CD4-positive, alpha-beta T cell treated with Interleukin-12 subunit alpha and Interleukin-12 subunit beta, for 1 hour (primary cell): ENCODE measurements around the gene P3H3.
"Not testable (repeated sequence)": the region's sequence is repeated elsewhere in the genome, so short reads cannot be mapped to it uniquely, and the experiment has no call there.

ENCODE experiments used
- DNase-seq: peaks from one replicate; pipeline ENCODE4 v3.0.0-alpha.2; 2020

Gene P3H3

DNA sequence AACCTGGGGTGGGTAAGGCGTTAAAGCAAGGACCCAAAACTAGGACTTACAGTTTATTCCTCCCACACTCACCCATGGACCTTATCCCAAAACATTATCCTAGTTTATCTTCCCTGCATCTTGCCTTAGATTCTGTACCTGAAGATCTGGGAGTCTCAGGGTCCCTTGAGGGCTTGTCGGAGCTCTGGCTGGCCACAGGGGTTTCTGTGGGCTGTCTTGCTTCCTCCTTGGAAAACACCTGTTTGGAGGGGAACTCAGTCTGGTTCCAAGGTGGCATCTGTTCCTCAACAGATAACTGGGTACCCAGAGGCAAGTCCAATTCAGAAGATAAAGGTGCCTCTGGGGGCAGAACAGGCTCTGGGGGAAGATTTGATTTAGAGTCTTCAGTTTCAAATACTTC lies 21.2 kb downstream of the P3H3 start:
- no peak for DNase-seq

DNA sequence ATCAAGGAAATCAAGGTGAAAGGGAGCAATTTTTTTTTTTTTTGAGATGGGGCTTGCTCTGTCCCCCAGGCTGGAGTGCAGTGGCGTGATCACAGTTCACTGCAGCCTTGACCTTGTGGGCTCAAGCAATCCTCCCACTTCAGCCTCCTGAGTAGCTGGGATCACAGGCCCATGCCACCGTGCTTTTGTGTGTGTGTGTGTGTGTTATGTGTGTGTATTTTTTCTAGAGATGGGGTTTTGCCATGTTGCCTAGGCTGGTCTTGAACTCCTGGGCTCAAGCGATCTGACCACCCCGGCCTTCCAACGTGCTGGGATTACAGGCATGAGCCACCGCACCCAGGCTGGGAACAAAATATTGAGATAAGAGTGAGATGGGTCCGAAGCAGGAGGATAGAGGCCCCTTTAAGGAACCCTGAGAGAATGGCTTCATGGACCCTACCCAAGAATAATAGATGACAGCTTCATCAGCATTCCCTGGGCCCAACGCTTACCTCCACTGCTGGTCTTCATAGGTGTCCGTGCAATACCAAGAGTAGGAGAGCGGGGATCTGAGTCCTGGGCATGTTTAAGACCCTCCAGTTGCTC lies 21.9 kb downstream of the P3H3 start:
- DNase-seq: no peak

DNA sequence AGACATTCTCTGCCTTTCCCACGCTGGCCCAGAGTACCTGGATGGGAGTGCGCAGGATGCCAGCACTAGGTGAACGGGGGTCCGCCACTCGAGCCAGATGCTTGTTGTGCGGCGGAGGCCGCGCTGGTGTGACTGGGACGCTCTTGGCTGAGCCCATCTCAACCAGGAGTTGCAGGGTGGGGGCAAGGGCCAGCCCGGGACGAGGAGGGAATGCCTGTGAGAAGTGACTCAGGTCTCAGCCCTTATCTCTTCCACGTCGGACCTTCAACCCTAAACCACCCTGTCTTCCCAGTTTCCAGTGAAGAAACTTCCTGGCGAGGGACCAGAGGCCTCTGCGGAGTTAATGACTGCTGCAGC lies 22.6 kb downstream of the P3H3 start:
- no peak for DNase-seq

DNA sequence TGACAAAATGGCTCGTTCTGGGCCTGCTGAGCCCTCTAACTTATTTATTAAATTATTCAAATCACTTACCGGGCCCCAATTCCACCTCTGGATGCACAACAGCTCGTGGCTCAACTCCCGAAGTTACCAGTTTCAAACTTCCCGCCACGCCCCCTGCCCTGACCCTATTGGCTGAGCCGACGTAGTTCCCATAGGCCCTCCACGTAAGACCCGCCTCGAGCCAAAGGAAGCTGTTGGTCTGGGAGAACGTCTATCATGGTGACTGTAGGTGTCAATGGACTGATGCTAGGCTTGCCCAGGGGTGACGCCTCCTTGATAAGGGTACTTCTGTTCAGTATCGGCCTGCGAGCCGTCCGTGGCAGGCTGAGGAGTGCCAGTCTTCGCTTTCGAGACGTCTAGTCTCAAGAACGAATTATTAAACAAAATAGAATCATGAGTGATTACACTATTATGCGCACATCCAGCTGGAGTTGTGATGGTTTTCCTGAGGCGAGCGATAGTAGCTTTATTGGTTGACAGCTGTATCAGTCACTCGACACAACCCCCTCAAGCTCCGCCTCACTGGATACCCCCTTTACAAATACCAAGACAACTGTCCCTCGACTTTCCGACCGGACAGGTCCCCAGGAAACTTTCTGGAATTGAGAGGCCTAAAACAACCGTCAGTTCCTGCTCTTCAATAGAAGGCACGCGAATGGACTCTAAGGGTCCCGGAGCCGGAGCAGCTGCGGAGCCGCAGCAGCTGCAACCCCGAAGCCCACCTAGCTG lies 23.1 kb downstream of the P3H3 start, which contains the start of gene CDCA3:
CDCA3 (minus strand) TSS at position 134 of the 768 bp plus-strand sequence. CDS start 334 bp downstream, outside the sequence.
- peak; percentile 95 for DNase-seq

DNA sequence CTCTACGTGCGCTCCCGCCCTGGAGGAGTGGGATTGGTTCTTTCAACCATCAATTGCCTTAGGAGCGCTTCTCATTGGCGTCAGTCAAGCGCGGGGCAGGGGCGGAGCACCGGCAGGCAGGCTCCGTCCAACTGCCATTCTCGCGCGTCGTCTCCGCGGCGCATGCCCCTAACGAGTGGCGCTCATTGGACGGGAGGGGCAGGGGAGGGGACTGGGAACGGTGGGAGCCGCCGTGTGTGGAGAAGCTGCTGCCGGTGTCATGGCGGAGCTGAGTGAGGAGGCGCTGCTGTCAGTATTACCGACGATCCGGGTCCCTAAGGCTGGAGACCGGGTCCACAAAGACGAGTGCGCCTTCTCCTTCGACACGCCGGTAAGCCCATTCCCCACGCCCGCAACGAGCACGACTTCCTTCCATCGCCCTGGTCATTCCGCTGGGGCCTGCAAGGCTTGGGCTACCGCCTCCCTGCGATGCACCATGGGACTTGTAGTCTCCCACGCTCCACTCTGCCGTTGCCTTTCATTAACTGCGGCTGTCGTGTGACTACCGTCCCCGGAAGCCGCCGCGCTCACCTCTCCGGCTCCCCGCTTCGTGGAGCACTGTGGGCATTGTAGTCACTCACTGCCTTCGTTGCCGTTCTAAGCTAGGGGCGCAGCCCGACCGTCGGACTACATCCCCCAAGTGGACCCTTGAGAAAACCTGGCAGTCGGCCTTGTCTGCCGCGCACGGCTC lies 23.9 kb downstream of the P3H3 start, which contains the start of gene USP5:
USP5 (plus strand) TSS at position 230 of the 730 bp plus-strand sequence; CDS start at position 260, 30 bp downstream.
- peak; percentile 99 for DNase-seq

DNA sequence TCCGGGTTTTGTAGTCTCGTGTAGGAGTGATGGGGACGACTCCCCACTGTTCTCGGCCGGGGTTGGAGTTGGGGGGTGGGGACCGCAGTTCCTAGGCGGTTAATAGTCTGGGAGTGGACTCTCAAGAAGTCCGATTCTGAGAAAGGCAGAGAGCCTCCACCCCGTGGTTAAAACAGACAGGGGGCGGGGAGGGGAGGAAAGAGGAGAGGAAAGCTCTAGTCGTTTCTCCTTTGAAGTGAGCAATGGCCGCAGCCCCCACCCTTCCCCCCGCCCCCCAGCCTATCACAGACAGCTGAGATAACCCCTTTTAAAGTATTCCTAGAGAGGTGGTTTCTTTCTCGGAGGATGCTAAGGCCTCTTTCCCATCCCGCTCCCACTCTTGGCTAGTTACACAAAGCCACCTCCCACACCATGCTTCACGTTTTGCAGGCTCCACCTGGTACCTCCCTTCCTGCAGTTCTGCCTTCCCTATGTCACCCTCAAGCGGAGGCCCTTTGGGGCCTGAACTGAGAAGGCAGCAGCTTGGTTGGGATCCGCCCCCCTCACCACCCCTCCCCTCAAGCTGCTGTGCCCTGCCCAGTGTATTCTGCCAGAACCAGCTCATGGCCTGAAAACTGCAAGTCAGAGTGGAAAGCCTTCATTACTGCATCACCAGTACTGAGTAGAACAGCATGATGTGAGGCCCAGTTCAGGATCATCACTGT lies 24.6 kb downstream of the P3H3 start:
- DNase-seq: peak; percentile 67

DNA sequence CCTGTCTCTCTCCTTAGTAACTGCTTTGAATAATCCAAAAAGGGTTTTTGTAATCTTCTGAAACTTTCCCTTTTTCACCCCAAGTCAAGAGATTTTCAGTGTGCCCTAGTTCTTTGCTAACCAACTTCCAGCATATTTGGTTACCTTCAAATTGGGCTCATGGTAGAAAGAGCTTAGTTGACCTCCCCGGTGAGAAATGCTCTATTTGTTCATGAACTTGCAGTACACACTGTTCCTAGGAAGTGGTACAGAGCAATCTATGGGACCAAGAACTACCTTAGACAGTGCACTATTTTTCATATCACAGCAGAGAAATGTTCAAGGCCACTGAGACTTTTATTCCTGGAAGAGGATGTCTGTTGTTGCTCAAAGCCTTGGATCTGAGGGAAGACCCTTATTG lies 25.4 kb downstream of the P3H3 start:
- no peak for DNase-seq

DNA sequence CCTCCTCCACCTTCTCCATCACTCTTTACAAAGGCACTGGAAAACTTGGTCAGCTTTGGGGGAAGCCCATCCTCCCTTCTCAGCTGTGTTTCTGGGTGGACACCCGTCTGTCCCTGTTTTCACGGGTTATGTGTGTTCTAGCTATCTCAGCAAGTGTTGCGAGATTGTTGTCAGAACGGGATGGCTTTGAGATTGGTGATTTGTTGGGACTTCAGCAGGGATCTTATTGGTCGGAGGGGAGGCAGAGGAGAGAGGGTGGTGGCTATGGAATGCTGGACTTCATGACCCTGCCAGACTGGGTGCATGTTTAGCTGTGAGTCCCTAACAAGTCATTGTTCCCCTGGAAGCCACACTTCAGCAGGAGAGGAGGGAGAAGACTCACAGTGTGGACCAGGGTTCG lies 25.8 kb downstream of the P3H3 start:
- no peak for DNase-seq

DNA sequence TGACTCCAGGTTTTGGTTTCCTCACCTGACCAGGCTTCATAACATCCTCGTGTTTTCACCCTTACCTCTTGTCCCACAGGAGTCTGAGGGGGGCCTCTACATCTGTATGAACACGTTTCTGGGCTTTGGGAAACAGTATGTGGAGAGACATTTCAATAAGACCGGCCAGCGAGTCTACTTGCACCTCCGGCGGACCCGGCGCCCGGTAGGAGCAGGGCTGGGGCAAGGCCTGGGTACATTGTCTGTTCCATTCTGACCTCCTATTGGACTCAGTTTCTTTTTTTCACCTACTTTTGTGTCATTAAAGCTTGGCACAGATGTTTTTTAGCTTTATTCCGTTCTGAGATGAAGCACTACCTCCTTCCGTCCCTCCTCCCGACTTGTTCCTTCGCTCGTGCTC lies 27.1 kb downstream of the P3H3 start:
- no peak for DNase-seq

DNA sequence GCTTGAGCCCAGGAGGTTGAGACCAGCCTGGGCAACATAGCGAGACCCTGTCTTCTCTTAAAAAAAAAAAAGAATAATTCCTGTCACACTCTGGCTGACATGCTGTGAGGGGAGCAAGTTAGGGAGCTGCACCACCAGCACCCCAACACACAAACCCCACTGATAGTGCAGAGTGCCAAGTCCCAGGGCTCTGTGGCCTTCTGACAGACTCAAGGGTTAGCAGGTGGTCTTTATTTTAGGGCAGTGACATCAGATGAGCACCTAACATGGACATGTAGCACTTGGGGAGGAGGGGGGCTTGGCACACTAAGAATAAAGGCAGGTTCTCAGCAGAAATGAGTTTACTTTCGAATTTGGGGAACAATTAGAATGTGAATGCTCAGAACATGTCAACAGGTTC lies 30.6 kb downstream of the P3H3 start:
- DNase-seq: no peak

DNA sequence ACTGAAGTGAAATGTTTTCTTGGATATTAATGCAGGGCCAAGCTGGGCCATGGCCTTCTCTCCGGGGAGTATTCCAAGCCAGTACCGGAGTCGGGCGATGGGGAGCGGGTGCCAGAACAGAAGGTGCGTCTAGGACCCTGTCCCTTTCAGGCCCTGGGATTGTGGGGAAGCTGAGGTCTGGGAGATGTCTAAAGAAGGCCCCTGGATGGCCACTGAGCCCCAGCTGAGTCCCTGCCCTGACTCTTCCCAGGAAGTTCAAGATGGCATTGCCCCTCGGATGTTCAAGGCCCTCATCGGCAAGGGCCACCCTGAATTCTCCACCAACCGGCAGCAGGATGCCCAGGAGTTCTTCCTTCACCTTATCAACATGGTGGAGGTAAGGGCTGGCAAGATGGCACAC lies 31.9 kb downstream of the P3H3 start:
- DNase-seq: no peak

DNA sequence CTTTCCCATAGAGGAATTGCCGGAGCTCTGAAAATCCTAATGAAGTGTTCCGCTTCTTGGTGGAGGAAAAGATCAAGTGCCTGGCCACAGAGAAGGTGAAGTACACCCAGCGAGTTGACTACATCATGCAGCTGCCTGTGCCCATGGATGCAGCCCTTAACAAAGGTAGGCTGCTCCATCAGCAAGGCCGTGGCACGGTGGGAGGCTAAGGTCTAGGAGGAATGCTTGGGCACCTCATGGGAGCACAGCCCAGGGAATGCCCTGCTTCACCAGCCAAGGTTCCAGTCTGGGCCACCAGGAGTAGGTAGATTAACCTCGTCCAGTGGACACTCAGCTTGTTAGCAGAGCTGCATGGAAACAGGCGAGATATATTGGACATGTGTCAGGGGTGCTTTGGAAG lies 32.7 kb downstream of the P3H3 start:
- no peak for DNase-seq

DNA sequence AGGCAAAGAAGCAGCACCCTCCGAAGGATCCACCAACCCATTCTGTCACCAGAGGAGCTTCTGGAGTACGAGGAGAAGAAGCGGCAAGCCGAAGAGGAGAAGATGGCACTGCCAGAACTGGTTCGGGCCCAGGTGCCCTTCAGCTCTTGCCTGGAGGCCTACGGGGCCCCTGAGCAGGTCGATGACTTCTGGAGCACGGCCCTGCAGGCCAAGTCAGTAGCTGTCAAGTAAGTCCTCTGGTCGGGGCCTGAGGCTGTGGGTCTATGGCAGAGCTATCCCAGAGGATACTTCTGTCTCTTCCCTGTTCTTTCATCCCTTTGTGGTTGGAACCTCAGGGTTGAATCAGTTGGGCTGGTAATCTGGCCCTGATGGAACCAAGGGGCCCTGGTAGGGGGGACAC lies 33.2 kb downstream of the P3H3 start:
- DNase-seq: no peak

DNA sequence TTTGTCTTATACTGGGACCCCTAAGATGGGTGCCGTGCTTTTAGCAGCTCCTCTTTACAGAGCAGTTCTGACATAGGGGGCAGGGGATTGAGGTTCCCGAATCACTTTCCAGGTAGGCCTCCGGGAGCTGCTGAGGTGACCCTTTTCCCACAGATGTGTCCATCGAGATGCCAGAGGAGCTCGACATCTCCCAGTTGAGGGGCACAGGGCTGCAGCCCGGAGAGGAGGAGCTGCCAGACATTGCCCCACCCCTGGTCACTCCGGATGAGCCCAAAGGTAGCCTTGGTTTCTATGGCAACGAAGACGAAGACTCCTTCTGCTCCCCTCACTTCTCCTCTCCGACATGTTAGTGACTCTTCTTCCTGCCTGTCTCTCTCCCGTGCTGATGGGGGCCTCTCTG lies 34.8 kb downstream of the P3H3 start:
- no peak for DNase-seq

DNA sequence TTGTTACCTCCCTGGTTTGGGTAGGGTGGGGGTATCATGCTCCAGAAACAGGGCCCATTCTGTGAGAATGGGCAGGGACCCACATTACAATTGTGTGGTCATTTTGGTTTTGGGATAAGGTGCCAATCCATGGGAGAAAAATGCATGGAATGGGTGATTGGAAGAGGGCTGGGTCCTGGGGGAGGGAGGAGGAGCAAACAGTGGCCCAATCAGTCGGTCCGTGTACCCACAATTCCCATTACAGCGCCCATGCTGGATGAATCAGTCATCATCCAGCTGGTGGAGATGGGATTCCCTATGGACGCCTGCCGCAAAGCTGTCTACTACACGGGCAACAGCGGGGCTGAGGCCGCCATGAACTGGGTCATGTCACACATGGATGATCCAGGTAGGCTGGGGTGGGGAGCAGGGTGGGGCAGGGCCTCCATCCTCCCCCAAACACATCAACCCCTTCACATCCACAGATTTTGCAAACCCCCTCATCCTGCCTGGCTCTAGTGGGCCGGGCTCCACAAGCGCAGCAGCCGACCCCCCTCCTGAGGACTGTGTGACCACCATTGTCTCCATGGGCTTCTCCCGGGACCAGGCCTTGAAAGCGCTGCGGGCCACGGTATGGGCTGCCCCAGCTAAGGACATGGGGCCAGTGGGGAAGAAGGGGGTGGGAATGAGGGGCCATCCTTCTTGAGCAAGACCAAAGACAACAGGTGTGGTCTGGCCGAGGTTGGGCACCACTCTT lies 35.5 kb downstream of the P3H3 start:
- DNase-seq: no peak

DNA sequence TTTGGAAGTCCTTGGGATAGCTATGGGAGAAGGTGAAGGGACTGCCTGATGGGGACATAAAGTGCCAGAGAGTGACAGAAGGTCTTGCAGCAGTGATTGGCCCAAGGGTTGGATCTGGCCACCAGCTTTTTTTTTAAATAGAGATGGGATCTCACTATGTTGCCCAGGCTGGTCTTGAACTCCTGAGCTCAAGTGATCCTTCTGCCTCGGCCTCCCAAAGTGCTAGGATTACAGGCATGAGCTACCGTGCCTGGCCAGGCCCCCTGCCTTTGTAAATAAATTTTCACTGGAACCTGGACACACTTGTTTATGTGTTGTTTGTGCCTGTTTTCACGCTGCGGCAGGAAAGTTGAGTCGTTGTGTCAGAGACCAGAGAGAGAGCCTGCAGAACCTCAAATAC lies 37.1 kb downstream of the P3H3 start:
- not testable (repeated sequence) for DNase-seq

DNA sequence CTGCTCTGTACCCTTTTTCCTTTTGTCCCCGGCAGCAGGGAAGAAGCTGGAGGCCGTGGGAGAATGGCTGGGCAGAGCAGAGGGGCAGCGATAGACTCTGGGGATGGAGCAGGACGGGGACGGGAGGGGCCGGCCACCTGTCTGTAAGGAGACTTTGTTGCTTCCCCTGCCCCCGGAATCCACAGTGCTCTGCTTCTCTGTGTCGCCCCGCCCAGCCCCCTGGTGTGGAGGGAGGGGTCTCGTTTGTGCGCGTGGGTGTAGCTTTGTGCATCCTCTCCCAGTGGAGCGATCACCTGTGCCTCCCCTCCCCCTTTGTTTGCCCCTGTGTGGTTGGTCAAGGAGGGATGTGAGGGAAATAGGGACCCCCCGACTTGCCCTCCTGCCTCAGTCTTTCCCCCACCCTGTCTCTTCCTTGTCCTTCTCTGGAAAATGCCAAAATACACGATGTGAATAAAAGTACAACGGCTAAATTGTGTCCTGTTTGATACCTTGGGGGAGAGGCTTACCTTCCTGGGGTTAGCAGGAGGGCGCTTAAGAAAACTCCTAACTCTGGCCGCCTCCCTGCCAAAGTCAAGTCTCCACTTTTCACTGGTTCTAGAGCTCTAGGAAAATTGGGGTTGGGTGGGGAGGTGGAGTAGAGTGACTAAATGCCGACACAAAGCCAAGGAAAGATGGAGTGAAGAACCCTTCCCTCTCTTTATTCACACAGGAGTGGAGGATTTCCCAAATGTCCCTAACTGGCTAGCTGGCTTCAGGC lies 38.1 kb downstream of the P3H3 start:
- no peak for DNase-seq

DNA sequence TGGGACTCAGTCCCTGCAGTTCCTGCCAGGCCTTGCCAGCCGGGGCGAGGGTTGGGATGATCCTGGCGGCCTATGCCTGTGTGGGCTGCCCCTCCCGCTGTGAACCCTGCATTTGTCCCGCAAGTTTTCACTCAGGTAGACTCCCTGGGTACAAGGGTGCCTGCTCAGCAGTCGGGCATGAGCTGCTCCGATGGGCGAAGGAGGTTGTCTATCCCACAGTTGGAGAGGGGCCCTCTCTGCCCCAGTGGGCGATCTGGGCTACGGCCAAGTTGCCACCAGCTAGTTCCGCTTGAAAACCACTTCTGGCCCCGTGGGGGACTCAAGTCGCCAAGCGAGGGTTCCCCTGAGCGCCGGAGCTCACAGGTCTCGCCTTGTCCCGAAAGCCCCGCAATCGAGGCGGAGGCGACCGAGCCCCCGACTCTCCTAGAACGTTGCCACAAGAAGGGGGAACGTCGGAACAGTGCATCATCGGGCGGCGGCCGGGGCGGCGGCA lies 38.8 kb downstream of the P3H3 start:
- DNase-seq: no peak

DNA sequence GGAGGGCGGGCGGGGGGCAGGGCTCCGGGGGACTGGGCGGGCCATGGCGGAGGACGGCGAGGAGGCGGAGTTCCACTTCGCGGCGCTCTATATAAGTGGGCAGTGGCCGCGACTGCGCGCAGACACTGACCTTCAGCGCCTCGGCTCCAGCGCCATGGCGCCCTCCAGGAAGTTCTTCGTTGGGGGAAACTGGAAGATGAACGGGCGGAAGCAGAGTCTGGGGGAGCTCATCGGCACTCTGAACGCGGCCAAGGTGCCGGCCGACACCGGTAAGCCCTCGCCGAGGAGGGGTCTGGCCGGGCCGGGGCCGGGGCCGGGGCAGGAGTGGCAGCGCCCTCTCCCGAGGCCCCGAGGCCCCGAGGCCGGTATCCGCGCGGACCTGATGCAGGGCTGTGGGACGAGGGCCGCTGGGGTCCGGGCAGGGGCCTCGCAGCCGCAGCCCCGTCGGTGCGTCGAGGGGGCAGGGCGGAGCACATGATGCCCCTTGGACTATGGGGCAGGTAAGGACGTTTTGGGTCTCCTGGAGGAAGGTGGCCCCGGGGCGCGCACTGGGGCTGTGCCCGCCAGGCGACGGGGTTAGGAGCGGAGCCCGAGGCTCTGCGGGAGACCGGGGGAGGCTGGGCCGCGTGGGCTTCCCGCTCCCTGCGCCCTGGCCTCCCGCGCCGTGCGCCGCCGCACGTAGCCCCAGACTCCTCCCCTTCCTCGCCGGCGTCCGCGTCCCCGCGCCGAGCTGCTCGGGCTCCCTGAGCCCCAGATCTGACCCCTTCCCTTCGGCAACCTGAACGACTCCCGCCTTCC lies 39.4 kb downstream of the P3H3 start, which contains the start of gene TPI1:
TPI1 (plus strand) TSS at position 119 of the 798 bp plus-strand sequence; CDS start at position 155, 36 bp downstream.
- DNase-seq: peak; percentile 89

DNA sequence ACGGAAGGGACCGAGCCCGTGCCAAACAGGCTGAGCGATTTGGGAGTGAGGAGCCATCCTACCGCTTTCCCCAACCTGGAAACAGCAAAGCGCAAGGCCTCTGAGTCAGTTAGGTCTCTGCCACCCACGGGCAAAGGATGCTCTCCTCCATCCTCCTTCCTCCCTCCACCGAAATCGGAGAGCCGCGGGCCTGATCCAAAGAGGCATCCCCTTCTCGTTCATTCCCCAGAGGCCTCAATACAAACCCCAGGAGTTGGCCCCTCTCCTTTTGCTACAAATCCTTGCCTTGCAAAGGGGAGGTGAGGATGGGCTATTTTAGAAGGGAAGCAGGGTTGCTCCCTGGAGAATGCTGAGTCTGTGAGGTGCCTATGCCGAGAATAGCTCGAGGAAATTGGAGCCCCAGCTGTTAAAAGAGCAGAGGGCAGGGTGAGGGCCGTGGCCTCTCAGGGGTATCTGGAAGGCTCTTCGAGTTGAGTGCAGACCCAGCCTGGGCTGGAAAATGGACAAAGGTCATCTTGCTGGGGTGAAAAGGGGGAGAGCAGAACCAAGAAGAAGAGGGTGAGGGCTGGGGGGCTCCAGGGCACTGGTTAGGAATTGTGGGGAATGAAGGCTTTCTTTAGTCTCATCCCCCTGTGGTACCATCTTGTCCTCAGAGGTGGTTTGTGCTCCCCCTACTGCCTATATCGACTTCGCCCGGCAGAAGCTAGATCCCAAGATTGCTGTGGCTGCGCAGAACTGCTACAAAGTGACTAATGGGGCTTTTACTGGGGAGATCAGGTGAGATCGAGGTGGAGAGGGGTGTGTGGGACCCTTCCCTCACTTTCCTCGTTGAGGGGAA lies 40.2 kb downstream of the P3H3 start:
- DNase-seq: no peak
